ENCODE results near the gene LRRC8A.

LRRC8A gene

DNA sequence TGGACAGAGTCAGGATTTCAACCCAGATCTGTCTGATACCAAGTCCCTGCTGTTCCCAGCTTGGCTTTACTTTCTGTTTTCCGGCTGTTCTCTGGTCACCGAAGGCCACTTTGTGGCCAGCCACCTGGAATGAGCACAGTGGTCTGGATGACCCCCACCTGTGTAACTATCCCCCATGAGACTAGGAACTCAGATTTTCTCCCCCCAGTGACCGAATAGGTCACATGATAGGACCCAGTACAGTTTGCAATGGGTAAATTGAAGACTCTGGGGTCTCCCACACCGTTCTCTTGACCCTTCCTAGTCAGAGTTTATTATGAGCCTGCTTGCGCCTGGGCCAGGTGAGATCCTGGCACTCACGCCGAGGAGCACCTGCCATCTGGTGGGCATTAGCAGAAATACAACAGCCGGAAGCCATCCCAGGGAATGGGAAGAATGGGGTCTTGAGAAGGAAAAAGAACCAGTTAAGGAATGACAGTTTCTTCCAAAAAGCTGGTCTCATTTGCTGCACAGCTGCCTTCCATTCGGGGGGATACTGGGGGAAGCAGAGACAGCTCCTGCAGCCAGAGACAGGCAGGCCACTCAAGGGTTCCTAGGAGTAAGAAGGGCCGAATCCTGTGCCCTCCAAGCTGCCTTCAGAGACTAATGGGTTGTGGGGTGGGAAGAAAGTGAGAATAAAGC, 45.9 kb downstream of the LRRC8A start (continued):
- TF ChIP-seq ZNF433 (tag by site-specific recombination; IDR thresholded peaks at IDR 0.05; ENCODE audit: low read depth) (no peak), ZNF266 (tag by site-specific recombination; IDR thresholded peaks at IDR 0.05; ENCODE audit: low read depth) (no peak), ZNF747 (tag by site-specific recombination; IDR thresholded peaks at IDR 0.05) (no peak), ZNF777 (tag by site-specific recombination; IDR thresholded peaks at IDR 0.05; ENCODE audit: borderline replicate concordance) (no peak), ZNF654 (tag by site-specific recombination; IDR thresholded peaks at IDR 0.05; ENCODE audit: low read depth) (peak; percentile 90), SP2 (tag by site-specific recombination; IDR thresholded peaks at IDR 0.05) (no peak), IKZF3 (tag by site-specific recombination; IDR thresholded peaks at IDR 0.05) (peak; percentile 76), ZNF600 (tag by site-specific recombination; IDR thresholded peaks at IDR 0.05) (no peak), ZNF19 (tag by site-specific recombination; IDR thresholded peaks at IDR 0.05; ENCODE audit: low read depth) (no peak), ZNF626 (tag by site-specific recombination; IDR thresholded peaks at IDR 0.05) (no peak), YY1 (tag by site-specific recombination; IDR thresholded peaks at IDR 0.05) (no peak), ZNF302 (tag by site-specific recombination; IDR thresholded peaks at IDR 0.05; ENCODE audit: low read depth) (no peak), ZNF2 (tag by site-specific recombination; IDR thresholded peaks at IDR 0.05) (peak; percentile 64; the same call in 1 of the 2 replicates), ZNF560 (tag by site-specific recombination; IDR thresholded peaks at IDR 0.05; ENCODE audit: borderline replicate concordance) (no peak), ZFP41 (tag by site-specific recombination; IDR thresholded peaks at IDR 0.05; ENCODE audit: borderline replicate concordance) (no peak), BCL11B (tag by site-specific recombination; IDR thresholded peaks at IDR 0.05; ENCODE audit: low read depth) (peak; percentile 68; the same call in 1 of the 2 replicates), ZBTB48 (tag by site-specific recombination; IDR thresholded peaks at IDR 0.05) (no peak), ZNF114 (tag by site-specific recombination; IDR thresholded peaks at IDR 0.05) (no peak), ZBTB8A (tag by site-specific recombination; IDR thresholded peaks at IDR 0.05) (0 out of 2 replicates have a peak, but pooled peaks have one; percentile 31), ZNF544 (tag by site-specific recombination; IDR thresholded peaks at IDR 0.05) (no peak)
- TF ChIP-seq, protein P1, sequence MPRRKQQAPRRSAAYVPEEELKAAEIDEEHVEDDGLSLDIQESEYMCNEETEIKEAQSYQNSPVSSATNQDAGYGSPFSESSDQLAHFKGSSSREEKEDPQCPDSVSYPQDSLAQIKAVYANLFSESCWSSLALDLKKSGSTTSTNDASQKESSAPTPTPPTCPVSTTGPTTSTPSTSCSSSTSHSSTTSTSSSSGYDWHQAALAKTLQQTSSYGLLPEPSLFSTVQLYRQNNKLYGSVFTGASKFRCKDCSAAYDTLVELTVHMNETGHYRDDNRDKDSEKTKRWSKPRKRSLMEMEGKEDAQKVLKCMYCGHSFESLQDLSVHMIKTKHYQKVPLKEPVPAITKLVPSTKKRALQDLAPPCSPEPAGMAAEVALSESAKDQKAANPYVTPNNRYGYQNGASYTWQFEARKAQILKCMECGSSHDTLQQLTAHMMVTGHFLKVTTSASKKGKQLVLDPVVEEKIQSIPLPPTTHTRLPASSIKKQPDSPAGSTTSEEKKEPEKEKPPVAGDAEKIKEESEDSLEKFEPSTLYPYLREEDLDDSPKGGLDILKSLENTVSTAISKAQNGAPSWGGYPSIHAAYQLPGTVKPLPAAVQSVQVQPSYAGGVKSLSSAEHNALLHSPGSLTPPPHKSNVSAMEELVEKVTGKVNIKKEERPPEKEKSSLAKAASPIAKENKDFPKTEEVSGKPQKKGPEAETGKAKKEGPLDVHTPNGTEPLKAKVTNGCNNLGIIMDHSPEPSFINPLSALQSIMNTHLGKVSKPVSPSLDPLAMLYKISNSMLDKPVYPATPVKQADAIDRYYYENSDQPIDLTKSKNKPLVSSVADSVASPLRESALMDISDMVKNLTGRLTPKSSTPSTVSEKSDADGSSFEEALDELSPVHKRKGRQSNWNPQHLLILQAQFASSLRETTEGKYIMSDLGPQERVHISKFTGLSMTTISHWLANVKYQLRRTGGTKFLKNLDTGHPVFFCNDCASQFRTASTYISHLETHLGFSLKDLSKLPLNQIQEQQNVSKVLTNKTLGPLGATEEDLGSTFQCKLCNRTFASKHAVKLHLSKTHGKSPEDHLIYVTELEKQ (tag by site-specific recombination; IDR thresholded peaks at IDR 0.05; ENCODE audit: borderline replicate concordance), result no peak
- TF ChIP-seq, protein P2, sequence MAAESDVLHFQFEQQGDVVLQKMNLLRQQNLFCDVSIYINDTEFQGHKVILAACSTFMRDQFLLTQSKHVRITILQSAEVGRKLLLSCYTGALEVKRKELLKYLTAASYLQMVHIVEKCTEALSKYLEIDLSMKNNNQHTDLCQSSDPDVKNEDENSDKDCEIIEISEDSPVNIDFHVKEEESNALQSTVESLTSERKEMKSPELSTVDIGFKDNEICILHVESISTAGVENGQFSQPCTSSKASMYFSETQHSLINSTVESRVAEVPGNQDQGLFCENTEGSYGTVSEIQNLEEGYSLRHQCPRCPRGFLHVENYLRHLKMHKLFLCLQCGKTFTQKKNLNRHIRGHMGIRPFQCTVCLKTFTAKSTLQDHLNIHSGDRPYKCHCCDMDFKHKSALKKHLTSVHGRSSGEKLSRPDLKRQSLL (tag by site-specific recombination; IDR thresholded peaks at IDR 0.05), result no peak
- TF ChIP-seq, protein P3, sequence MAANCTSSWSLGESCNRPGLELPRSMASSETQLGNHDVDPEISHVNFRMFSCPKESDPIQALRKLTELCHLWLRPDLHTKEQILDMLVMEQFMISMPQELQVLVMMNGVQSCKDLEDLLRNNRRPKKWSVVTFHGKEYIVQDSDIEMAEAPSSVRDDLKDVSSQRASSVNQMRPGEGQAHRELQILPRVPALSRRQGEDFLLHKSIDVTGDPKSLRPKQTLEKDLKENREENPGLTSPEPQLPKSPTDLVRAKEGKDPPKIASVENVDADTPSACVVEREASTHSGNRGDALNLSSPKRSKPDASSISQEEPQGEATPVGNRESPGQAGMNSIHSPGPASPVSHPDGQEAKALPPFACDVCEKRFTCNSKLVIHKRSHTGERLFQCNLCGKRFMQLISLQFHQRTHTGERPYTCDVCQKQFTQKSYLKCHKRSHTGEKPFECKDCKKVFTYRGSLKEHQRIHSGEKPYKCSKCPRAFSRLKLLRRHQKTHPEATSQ (tag by site-specific recombination; IDR thresholded peaks at IDR 0.05), result no peak
- TF ChIP-seq, protein P4, sequence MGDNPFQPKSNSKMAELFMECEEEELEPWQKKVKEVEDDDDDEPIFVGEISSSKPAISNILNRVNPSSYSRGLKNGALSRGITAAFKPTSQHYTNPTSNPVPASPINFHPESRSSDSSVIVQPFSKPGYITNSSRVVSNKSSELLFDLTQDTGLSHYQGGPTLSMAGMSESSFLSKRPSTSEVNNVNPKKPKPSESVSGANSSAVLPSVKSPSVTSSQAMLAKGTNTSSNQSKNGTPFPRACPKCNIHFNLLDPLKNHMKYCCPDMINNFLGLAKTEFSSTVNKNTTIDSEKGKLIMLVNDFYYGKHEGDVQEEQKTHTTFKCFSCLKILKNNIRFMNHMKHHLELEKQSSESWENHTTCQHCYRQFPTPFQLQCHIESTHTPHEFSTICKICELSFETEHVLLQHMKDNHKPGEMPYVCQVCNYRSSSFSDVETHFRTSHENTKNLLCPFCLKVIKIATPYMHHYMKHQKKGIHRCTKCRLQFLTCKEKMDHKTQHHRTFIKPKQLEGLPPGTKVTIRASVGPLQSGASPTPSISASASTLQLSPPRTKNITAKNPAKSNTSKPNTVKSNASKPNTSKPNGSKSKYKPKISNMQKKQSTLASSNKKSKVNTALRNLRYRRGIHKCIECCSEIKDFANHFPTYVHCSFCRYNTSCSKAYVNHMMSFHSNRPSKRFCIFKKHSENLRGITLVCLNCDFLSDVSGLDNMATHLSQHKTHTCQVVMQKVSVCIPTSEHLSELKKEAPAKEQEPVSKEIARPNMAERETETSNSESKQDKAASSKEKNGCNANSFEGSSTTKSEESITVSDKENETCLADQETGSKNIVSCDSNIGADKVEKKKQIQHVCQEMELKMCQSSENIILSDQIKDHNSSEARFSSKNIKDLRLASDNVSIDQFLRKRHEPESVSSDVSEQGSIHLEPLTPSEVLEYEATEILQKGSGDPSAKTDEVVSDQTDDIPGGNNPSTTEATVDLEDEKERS (tag by site-specific recombination; IDR thresholded peaks at IDR 0.05), result no peak
- TF ChIP-seq, protein P5, sequence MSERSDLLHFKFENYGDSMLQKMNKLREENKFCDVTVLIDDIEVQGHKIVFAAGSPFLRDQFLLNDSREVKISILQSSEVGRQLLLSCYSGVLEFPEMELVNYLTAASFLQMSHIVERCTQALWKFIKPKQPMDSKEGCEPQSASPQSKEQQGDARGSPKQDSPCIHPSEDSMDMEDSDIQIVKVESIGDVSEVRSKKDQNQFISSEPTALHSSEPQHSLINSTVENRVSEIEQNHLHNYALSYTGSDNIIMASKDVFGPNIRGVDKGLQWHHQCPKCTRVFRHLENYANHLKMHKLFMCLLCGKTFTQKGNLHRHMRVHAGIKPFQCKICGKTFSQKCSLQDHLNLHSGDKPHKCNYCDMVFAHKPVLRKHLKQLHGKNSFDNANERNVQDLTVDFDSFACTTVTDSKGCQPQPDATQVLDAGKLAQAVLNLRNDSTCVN (tag by site-specific recombination; optimal IDR thresholded peaks at IDR 0.05), result no peak
- TF ChIP-seq, protein P6, sequence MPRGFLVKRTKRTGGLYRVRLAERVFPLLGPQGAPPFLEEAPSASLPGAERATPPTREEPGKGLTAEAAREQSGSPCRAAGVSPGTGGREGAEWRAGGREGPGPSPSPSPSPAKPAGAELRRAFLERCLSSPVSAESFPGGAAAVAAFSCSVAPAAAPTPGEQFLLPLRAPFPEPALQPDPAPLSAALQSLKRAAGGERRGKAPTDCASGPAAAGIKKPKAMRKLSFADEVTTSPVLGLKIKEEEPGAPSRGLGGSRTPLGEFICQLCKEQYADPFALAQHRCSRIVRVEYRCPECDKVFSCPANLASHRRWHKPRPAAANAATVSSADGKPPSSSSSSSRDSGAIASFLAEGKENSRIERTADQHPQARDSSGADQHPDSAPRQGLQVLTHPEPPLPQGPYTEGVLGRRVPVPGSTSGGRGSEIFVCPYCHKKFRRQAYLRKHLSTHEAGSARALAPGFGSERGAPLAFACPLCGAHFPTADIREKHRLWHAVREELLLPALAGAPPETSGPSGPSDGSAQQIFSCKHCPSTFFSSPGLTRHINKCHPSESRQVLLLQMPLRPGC (tag by site-specific recombination; IDR thresholded peaks at IDR 0.05), result no peak
- TF ChIP-seq, protein P7, sequence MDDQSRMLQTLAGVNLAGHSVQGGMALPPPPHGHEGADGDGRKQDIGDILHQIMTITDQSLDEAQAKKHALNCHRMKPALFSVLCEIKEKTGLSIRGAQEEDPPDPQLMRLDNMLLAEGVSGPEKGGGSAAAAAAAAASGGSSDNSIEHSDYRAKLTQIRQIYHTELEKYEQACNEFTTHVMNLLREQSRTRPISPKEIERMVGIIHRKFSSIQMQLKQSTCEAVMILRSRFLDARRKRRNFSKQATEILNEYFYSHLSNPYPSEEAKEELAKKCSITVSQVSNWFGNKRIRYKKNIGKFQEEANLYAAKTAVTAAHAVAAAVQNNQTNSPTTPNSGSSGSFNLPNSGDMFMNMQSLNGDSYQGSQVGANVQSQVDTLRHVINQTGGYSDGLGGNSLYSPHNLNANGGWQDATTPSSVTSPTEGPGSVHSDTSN (CRISPR knock-in tag; IDR thresholded peaks at IDR 0.05), result no peak

Data from HEK293 (cell line).